Smooth muscle cell (in vitro differentiated cells): ENCODE results near the gene CLEC16A. TPM values are rescaled to one million over a fixed set of nuclear protein-coding genes. Genes with fewer than 3 reads are reported as not detected.

Experiments used
- DNase-seq: peaks from one replicate; lab custom pipeline; 2025; ENCODE audit not compliant: unreplicated experiment; lab: John Stamatoyannopoulos, UW
- H2AFZ ChIP-seq: fragments of 200-600 bp; sonication (generic); 2 replicates; pipeline ENCODE4 v1.6.0; 2016; ENCODE audit warnings: antibody characterized with exemption, low read depth, mild to moderate bottlenecking
- H3F3A ChIP-seq: fragments of 200-600 bp; sonication (generic); 2 replicates; pipeline ENCODE4 v1.6.0; 2017; ENCODE audit warnings: antibody characterized with exemption, low read depth
- H3K27ac ChIP-seq: fragments of 200-600 bp; sonication (generic); 2 replicates; pipeline ENCODE4 v1.5.1; 2016; ENCODE audit warnings: low read depth, mild to moderate bottlenecking
- H3K27me3 ChIP-seq: fragments of 200-600 bp; sonication (generic); 2 replicates; pipeline ENCODE4 v1.6.1; 2016; ENCODE audit warnings: low read depth, mild to moderate bottlenecking
- H3K36me3 ChIP-seq: fragments of 200-600 bp; sonication (generic); 2 replicates; pipeline ENCODE4 v1.5.1; 2016; ENCODE audit warnings: low read depth
- H3K4me1 ChIP-seq: fragments of 200-600 bp; sonication (generic); 2 replicates; pipeline ENCODE4 v1.5.1; 2016; ENCODE audit warnings: low read depth
- H3K4me2 ChIP-seq: fragments of 200-600 bp; sonication (generic); 2 replicates; pipeline ENCODE4 v1.6.0; 2016; ENCODE audit warnings: mild to moderate bottlenecking
- H3K4me3 ChIP-seq: fragments of 200-600 bp; sonication (generic); 2 replicates; pipeline ENCODE4 v1.5.1; 2016; ENCODE audit warnings: mild to moderate bottlenecking
- H3K79me2 ChIP-seq: fragments of 200-600 bp; sonication (generic); 2 replicates; pipeline ENCODE4 v1.6.0; 2016; ENCODE audit warnings: low read depth, mild to moderate bottlenecking
- H3K9ac ChIP-seq: fragments of 200-600 bp; sonication (generic); 2 replicates; pipeline ENCODE4 v1.6.0; 2016; ENCODE audit warnings: low read depth
- H3K9me3 ChIP-seq: fragments of 200-600 bp; sonication (generic); replicated peaks from 2 replicates; pipeline ENCODE4 v1.5.1; 2016; ENCODE audit warnings: low read depth
- H4K20me1 ChIP-seq: fragments of 200-600 bp; sonication (generic); 2 replicates; pipeline ENCODE4 v1.6.0; 2016; ENCODE audit warnings: low read depth
- CTCF ChIP-seq: fragments of 200-600 bp; sonication (generic); IDR thresholded peaks from 2 replicates; pipeline ENCODE4 v1.5.1; 2017; ENCODE audit warnings: borderline replicate concordance, mild to moderate bottlenecking, antibody characterized with exemption; ENCODE audit not compliant: insufficient read depth, poor library complexity, severe bottlenecking
- WGBS: methylation state at CpG from one replicate; pipeline ENCODE4 v1.1.7; 2016; ENCODE audit warnings: low lambda C conversion rate; 5-methylcytosine and 5-hydroxymethylcytosine counted together
- polyA plus RNA-seq: library from polyadenylated mRNA; unstranded; fragments of >200 nt; fragmentation: Nextera tagmentation; extraction: Ambion mirVana; gene quantifications from 2 replicates; pipeline ENCODE4 v1.2.1, GENCODE V29; 2016
- total RNA-seq: library from RNA; depleted of rRNA; stranded (reverse); fragments of >200 nt; gene quantifications from 2 replicates; pipeline ENCODE4 v1.2.3, GENCODE V29; 2014

CLEC16A gene
- total and polyA plus RNA-seq, 2 experiments from 2014 or later, result 12.6 to 16.2 TPM

GRCh38 chr16:11118479-11118878 lies 174.1 kb downstream of the CLEC16A start:
- WGBS, result 10% methylated on average over 2 of the region's 2 CpGs
- peak overlapping the region; percentile 3 for H3K4me2 ChIP-seq
- no peak overlapping the region for H3K4me3 ChIP-seq
- H3K36me3 ChIP-seq, result no peaks in the 10 kb centered on the region
- peaks cover 3% of the 10 kb centered on the region for H4K20me1 ChIP-seq
- no peaks in the 10 kb centered on the region for H3K27me3 ChIP-seq
- H2AFZ ChIP-seq, result no peak overlapping the region
- peaks cover 12% of the 10 kb centered on the region for H3F3A ChIP-seq
- no peak overlapping the region for H3K9ac ChIP-seq
- TF ChIP-seq CTCF, result no peak
- H3K79me2 ChIP-seq, result no peaks in the 10 kb centered on the region
- no peak for DNase-seq
- H3K4me1 ChIP-seq, result no peaks in the 10 kb centered on the region
- H3K9me3 ChIP-seq, result no peaks in the 10 kb centered on the region
- H3K27ac ChIP-seq, result peak overlapping the region; percentile 3

- no peak overlapping the region for H3K4me3 ChIP-seq
- H3K79me2 ChIP-seq, result no peaks in the 10 kb centered on the region
- H3K9me3 ChIP-seq, result no peaks in the 10 kb centered on the region
- 80% methylated on average over 8 of the region's 8 CpGs for WGBS
- H3K9ac ChIP-seq, result no peak overlapping the region
- no peaks in the 10 kb centered on the region for H3K4me1 ChIP-seq
- H3K4me2 ChIP-seq, result no peak overlapping the region
- H2AFZ ChIP-seq, result no peak overlapping the region
- H3K27me3 ChIP-seq, result no peaks in the 10 kb centered on the region
- peaks cover 12% of the 10 kb centered on the region for H3F3A ChIP-seq
- peaks cover 3% of the 10 kb centered on the region for H4K20me1 ChIP-seq
- no peak for DNase-seq
- H3K27ac ChIP-seq, result no peak overlapping the region
- TF ChIP-seq CTCF, result no peak
- no peaks in the 10 kb centered on the region for H3K36me3 ChIP-seq
Observed at GRCh38 chr16:11121083-11121608, 176.8 kb downstream of the CLEC16A start.

- no peak overlapping the region for H3K27ac ChIP-seq
- no peak overlapping the region for H2AFZ ChIP-seq
- no peak overlapping the region for H3K9ac ChIP-seq
- DNase-seq, result no peak
- H3K9me3 ChIP-seq, result no peaks in the 10 kb centered on the region
- no peak overlapping the region for H3K4me3 ChIP-seq
- no peaks in the 10 kb centered on the region for H3K36me3 ChIP-seq
- no peaks in the 10 kb centered on the region for H3K79me2 ChIP-seq
- no peaks in the 10 kb centered on the region for H3K4me1 ChIP-seq
- peaks cover 3% of the 10 kb centered on the region for H4K20me1 ChIP-seq
- no peaks in the 10 kb centered on the region for H3K27me3 ChIP-seq
- WGBS, result 42% methylated on average over 8 of the region's 8 CpGs
- TF ChIP-seq CTCF, result no peak
- peak overlapping the region; percentile 59 for H3K4me2 ChIP-seq
- peaks cover 12% of the 10 kb centered on the region for H3F3A ChIP-seq
Observed at GRCh38 chr16:11121914-11122692, 177.7 kb downstream of the CLEC16A start.
